Activated T-cell treated with anti-CD3 and anti-CD28 coated beads for 24 hours (primary cell): Measurements from ENCODE around the gene WDR31.
"Not testable (repeated sequence)": the region's sequence is repeated elsewhere in the genome, so short reads cannot be mapped to it uniquely, and the experiment has no call there.

ENCODE experiments used
- DNase-seq: peaks from one replicate; pipeline ENCODE4 v3.0.0-alpha.2; 2020; ENCODE audit warnings: low read depth

Gene WDR31

GRCh38 chr9:113368982-113369854 is 29.1 kb upstream of the WDR31 start:
- DNase-seq: no peak

- no peak for DNase-seq
Observed at GRCh38 chr9:113368348-113368981, 28.4 kb upstream of the WDR31 start.

GRCh38 chr9:113365652-113366051 is 25.6 kb upstream of the WDR31 start:
- DNase-seq: not testable (repeated sequence)

GRCh38 chr9:113364951-113365350 is 24.9 kb upstream of the WDR31 start:
- DNase-seq: no peak

GRCh38 chr9:113363336-113363735 is 23.3 kb upstream of the WDR31 start:
- DNase-seq: no peak

GRCh38 chr9:113361304-113362018 is 21.4 kb upstream of the WDR31 start:
- DNase-seq: no peak

GRCh38 chr9:113360242-113360842 is 20.3 kb upstream of the WDR31 start:
- no peak for DNase-seq

- no peak for DNase-seq
Observed at GRCh38 chr9:113359385-113359784, 19.3 kb upstream of the WDR31 start.

- no peak for DNase-seq
Observed at GRCh38 chr9:113356686-113357292, 16.7 kb upstream of the WDR31 start.

GRCh38 chr9:113355040-113355596 is 15.0 kb upstream of the WDR31 start:
- DNase-seq: no peak

- DNase-seq: no peak
Observed at GRCh38 chr9:113352411-113352810, 12.3 kb upstream of the WDR31 start.

GRCh38 chr9:113352006-113352405 is 11.9 kb upstream of the WDR31 start:
- no peak for DNase-seq

- no peak for DNase-seq
Observed at GRCh38 chr9:113350937-113351336, 10.9 kb upstream of the WDR31 start.

GRCh38 chr9:113350107-113350661 is 10.1 kb upstream of the WDR31 start:
- no peak for DNase-seq

- no peak for DNase-seq
Observed at GRCh38 chr9:113349445-113350094, 9.5 kb upstream of the WDR31 start, which contains the start of gene BSPRY. Gene BSPRY, plus strand, starts transcription at chr9:113349541. Its CDS starts 39 bp downstream, at chr9:113349580.

- DNase-seq: no peak
Observed at GRCh38 chr9:113349066-113349444, 9.0 kb upstream of the WDR31 start.

- no peak for DNase-seq
Observed at GRCh38 chr9:113348437-113348836, 8.4 kb upstream of the WDR31 start.

GRCh38 chr9:113345671-113346070 is 5.6 kb upstream of the WDR31 start:
- no peak for DNase-seq

GRCh38 chr9:113345190-113345589 is 5.1 kb upstream of the WDR31 start:
- no peak for DNase-seq

- DNase-seq: no peak
Observed at GRCh38 chr9:113343732-113344231, 3.7 kb upstream of the WDR31 start.
